K562 (cell line): Measurements from ENCODE around the gene SMAD7. TPM values are rescaled to one million over a fixed set of nuclear protein-coding genes. Genes with fewer than 3 reads are reported as not detected.
A peak's percentile ranks its signal among the peaks of the same experiment; 100 is the strongest.

Experiments
- EP300 ChIP-seq: IDR thresholded peaks from 2 replicates; pipeline ENCODE4 v1.6.1; 2012; ENCODE audit warnings: low read length, improper control_type of control experiment
- FOS ChIP-seq: IDR thresholded peaks from 3 replicates; pipeline ENCODE4 v1.6.1; 2011; ENCODE audit not compliant: insufficient read length; ENCODE audit errors: extremely low read depth
- FOXK1 ChIP-seq: sonication (generic); formaldehyde crosslinking; IDR thresholded peaks from 2 replicates; pipeline ENCODE4 v1.8.0; 2022; ENCODE audit warnings: missing genetic modification reagents, mild to moderate bottlenecking, borderline replicate concordance
- GATA2 ChIP-seq: sonication (generic); formaldehyde crosslinking; IDR thresholded peaks from 2 replicates; pipeline ENCODE4 v1.4.0; 2020; ENCODE audit warnings: mild to moderate bottlenecking, missing genetic modification reagents
- IFI16 ChIP-seq: fragments of 250-450 bp; sonication (Bioruptor Pico); IDR thresholded peaks from 2 replicates; pipeline ENCODE4 v2.1.2; 2022; ENCODE audit warnings: mild to moderate bottlenecking, inconsistent platforms
- JUN ChIP-seq, 2 experiments: sonication (generic) in 1 of 2; formaldehyde crosslinking in 1 of 2; IDR thresholded peaks; 2 replicates each; pipeline versions ENCODE4 v1.6.1 to v1.8.0; 2012 to 2022; ENCODE audit warnings: borderline replicate concordance in 2 of 2, mild to moderate bottlenecking in 2 of 2, improper control_type of control experiment in 1 of 2, low read depth in 1 of 2, low read length in 1 of 2, missing genetic modification reagents in 1 of 2
- JUND ChIP-seq, 2 experiments: IDR thresholded peaks; 2 replicates in 1 of 2; 3 replicates in 1 of 2; pipeline ENCODE4 v1.6.1; 2011; ENCODE audit warnings: borderline replicate concordance in 2 of 2, low read depth in 2 of 2, low read length in 2 of 2, improper control_type of control experiment in 1 of 2, missing biosample characterization in 1 of 2, missing genetic modification characterization in 1 of 2, missing genetic modification reagents in 1 of 2
- KAT7 ChIP-seq: sonication (generic); formaldehyde crosslinking; IDR thresholded peaks from 2 replicates; pipeline ENCODE4 v1.8.0; 2022; ENCODE audit warnings: missing genetic modification reagents, mild to moderate bottlenecking, borderline replicate concordance
- NCOR1 ChIP-seq: fragments of 450-650 bp; IDR thresholded peaks from 2 replicates; pipeline ENCODE4 v1.6.1; 2016; ENCODE audit warnings: mild to moderate bottlenecking, moderate library complexity
- NR2C1 ChIP-seq, 2 experiments: fragments of 450-650 bp; IDR thresholded peaks; 2 replicates each; pipeline ENCODE4 v1.6.1; 2017; ENCODE audit warnings: mild to moderate bottlenecking in 2 of 2, antibody characterized with exemption in 1 of 2, inconsistent platforms in 1 of 2, missing compliant biosample characterization in 1 of 2, missing genetic modification characterization in 1 of 2
- NR3C1 ChIP-seq: sonication (generic); formaldehyde crosslinking; IDR thresholded peaks from 2 replicates; pipeline ENCODE4 v1.8.1; 2022; ENCODE audit warnings: missing genetic modification reagents
- PHF8 ChIP-seq: fragments of 200-600 bp; sonication (generic); IDR thresholded peaks from 2 replicates; pipeline ENCODE4 v1.6.1; 2012; ENCODE audit warnings: mixed run types, mild to moderate bottlenecking, inconsistent platforms, low read length, moderate library complexity, borderline replicate concordance
- RBM17 ChIP-seq: fragments of 200-400 bp; formaldehyde crosslinking; IDR thresholded peaks from 2 replicates; pipeline ENCODE4 v1.6.1; 2017; ENCODE audit warnings: low read depth, mild to moderate bottlenecking, low read length, borderline replicate concordance
- STAG1 ChIP-seq: sonication (generic); formaldehyde crosslinking; IDR thresholded peaks from 2 replicates; pipeline ENCODE4 v1.5.0; 2020; ENCODE audit warnings: missing genetic modification reagents, borderline replicate concordance
- ZKSCAN8 ChIP-seq: fragments of 200-800 bp; sonication (Bioruptor generic); IDR thresholded peaks from 2 replicates; pipeline ENCODE4 v1.6.1; 2016; ENCODE audit warnings: missing genetic modification characterization, missing compliant biosample characterization
- ZNF384 ChIP-seq: IDR thresholded peaks from 2 replicates; pipeline ENCODE4 v1.6.1; 2012; ENCODE audit warnings: low read depth, low read length, improper control_type of control experiment
- ZNF41 ChIP-seq: fragments of 250-450 bp; sonication (Bioruptor Pico); conservative IDR thresholded peaks from 2 replicates; pipeline ENCODE4 v1.4.0; 2020; ENCODE audit warnings: mild to moderate bottlenecking
- ZNF668 ChIP-seq: fragments of 250-450 bp; sonication (Bioruptor Pico); IDR thresholded peaks from 2 replicates; pipeline ENCODE4 v1.8.0; 2022; ENCODE audit warnings: mild to moderate bottlenecking, inconsistent platforms
- ZNF699 ChIP-seq: fragments of 250-450 bp; sonication (Bioruptor Pico); IDR thresholded peaks from 2 replicates; pipeline ENCODE4 v1.8.0; 2021; ENCODE audit warnings: mild to moderate bottlenecking, moderate library complexity; ENCODE audit not compliant: insufficient replicate concordance
- polyA plus RNA-seq, 8 experiments: library from polyadenylated mRNA; depleted of rRNA in 4 of 8; stranded (reverse) in 5 of 8; unstranded in 3 of 8; fragments of >200 nt; fragmentation: Nextera tagmentation in 2 of 8; fragmentation: Illumina TruSeq in 1 of 8; extraction: Ambion mirVana in 2 of 8; extraction: Trizol in 1 of 8; gene quantifications; 2 replicates each; pipeline versions ENCODE4 v1.2.1 to v1.2.3, GENCODE V29; 2011 to 2014; ENCODE audit warnings: inconsistent platforms in 1 of 8, missing spikeins in 1 of 8
- total RNA-seq, 7 experiments: library from RNA; depleted of rRNA in 6 of 7; stranded (reverse); fragments of >200 nt in 6 of 7; fragmentation: Illumina TruSeq in 2 of 7; extraction: Trizol in 2 of 7; gene quantifications; 2 replicates each; pipeline versions ENCODE4 v1.2.1 to v1.2.3, GENCODE V29; 2011 to 2021; ENCODE audit warnings: low replicate concordance in 1 of 7
- TF ChIP-seq, protein P1 (sequence below): fragments of 200-800 bp; sonication (Bioruptor generic); IDR thresholded peaks from 2 replicates; pipeline ENCODE4 v1.6.1; 2017; ENCODE audit warnings: missing genetic modification characterization, missing compliant biosample characterization
- TF ChIP-seq, protein P2 (sequence below): fragments of 450-650 bp; IDR thresholded peaks from 2 replicates; pipeline ENCODE4 v1.6.1; 2016; ENCODE audit warnings: antibody characterized with exemption
- TF ChIP-seq, protein P3 (sequence below): fragments of 250-450 bp; sonication (Bioruptor Pico); IDR thresholded peaks from 2 replicates; pipeline ENCODE4 v1.8.0; 2021; ENCODE audit warnings: moderate library complexity, mild to moderate bottlenecking, inconsistent platforms

SMAD7 gene
- total and polyA plus RNA-seq, 9 of the 15 experiments (the other 6 are each of a cell fraction or from before 2014, with no cell fraction given): 0.13 to 3.0 (median 1.6) TPM

DNA sequence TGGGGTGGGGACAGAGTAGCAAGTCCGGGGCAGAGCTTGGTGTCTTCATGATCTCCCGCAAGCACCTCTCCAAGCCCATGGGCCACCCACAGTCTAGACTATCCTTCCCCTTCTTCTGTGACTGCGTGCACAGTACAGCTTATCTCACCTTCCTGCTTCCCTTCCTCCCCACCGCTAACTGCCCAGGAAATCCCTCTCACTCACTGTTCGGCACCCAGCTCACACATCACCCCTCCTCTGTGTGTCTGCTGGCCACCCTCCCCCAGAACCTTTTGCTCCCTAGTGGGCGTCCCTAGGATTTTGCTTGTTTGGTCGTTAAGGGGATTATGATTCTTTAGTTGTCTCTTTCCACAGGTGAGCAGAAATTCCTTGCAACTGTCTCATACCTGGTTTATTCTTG lies 31.5 kb upstream of the SMAD7 start (continued):
- peak; percentile 28; the same call in 1 of the 2 replicates for TF ChIP-seq JUND (IDR thresholded peaks at IDR 0.05; ENCODE audit: borderline replicate concordance, low read depth, low read length)
- TF ChIP-seq JUND (tag; IDR thresholded peaks at IDR 0.05; ENCODE audit: borderline replicate concordance, low read depth, low read length): peak; percentile 27; the same call in 1 of the 3 replicates
- peak; percentile 63; the same call in 1 of the 2 replicates for TF ChIP-seq EP300
- no peak for TF ChIP-seq FOS
- no peak for TF ChIP-seq KAT7 (CRISPR knock-in tag)
- TF ChIP-seq, protein P1, sequence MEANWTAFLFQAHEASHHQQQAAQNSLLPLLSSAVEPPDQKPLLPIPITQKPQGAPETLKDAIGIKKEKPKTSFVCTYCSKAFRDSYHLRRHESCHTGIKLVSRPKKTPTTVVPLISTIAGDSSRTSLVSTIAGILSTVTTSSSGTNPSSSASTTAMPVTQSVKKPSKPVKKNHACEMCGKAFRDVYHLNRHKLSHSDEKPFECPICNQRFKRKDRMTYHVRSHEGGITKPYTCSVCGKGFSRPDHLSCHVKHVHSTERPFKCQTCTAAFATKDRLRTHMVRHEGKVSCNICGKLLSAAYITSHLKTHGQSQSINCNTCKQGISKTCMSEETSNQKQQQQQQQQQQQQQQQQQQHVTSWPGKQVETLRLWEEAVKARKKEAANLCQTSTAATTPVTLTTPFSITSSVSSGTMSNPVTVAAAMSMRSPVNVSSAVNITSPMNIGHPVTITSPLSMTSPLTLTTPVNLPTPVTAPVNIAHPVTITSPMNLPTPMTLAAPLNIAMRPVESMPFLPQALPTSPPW (CRISPR knock-in tag): peak; percentile 66
- TF ChIP-seq JUN (IDR thresholded peaks at IDR 0.05; ENCODE audit: borderline replicate concordance, low read depth, low read length): no peak
- TF ChIP-seq JUN (CRISPR knock-in tag; IDR thresholded peaks at IDR 0.05; ENCODE audit: borderline replicate concordance): no peak
- TF ChIP-seq IFI16 (CRISPR knock-in tag): no peak
- no peak for TF ChIP-seq PHF8
- TF ChIP-seq, protein P2, sequence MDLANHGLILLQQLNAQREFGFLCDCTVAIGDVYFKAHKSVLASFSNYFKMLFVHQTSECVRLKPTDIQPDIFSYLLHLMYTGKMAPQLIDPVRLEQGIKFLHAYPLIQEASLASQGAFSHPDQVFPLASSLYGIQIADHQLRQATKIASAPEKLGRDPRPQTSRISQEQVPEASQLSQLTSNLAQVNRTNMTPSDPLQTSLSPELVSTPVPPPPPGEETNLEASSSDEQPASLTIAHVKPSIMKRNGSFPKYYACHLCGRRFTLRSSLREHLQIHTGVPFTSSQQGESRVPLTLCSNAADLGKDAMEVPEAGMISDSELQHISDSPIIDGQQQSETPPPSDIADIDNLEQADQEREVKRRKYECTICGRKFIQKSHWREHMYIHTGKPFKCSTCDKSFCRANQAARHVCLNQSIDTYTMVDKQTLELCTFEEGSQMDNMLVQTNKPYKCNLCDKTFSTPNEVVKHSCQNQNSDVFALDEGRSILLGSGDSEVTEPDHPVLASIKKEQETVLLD: no peak
- no peak for TF ChIP-seq ZNF384
- TF ChIP-seq RBM17: no peak
- TF ChIP-seq ZNF41 (CRISPR knock-in tag): no peak
- no peak for TF ChIP-seq NR2C1 (IDR thresholded peaks at IDR 0.05)
- TF ChIP-seq NR2C1 (tag; IDR thresholded peaks at IDR 0.05): no peak
- no peak for TF ChIP-seq STAG1 (CRISPR knock-in tag)
- peak; percentile 41 for TF ChIP-seq NCOR1
- no peak for TF ChIP-seq ZNF699 (CRISPR knock-in tag)
- TF ChIP-seq, protein P3, sequence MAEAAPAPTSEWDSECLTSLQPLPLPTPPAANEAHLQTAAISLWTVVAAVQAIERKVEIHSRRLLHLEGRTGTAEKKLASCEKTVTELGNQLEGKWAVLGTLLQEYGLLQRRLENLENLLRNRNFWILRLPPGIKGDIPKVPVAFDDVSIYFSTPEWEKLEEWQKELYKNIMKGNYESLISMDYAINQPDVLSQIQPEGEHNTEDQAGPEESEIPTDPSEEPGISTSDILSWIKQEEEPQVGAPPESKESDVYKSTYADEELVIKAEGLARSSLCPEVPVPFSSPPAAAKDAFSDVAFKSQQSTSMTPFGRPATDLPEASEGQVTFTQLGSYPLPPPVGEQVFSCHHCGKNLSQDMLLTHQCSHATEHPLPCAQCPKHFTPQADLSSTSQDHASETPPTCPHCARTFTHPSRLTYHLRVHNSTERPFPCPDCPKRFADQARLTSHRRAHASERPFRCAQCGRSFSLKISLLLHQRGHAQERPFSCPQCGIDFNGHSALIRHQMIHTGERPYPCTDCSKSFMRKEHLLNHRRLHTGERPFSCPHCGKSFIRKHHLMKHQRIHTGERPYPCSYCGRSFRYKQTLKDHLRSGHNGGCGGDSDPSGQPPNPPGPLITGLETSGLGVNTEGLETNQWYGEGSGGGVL (CRISPR knock-in tag): no peak
- TF ChIP-seq GATA2: peak; percentile 48; the same call in 1 of the 2 replicates
- no peak for TF ChIP-seq ZNF668
- no peak for TF ChIP-seq NR3C1 (CRISPR knock-in tag)
- TF ChIP-seq ZKSCAN8 (CRISPR knock-in tag): no peak
- TF ChIP-seq FOXK1 (CRISPR knock-in tag): no peak
